Smooth muscle cell (in vitro differentiated cells): ENCODE data around the gene ACHE. TPM values are rescaled to one million over a fixed set of nuclear protein-coding genes. Genes with fewer than 3 reads are reported as not detected.

Source experiments
- DNase-seq: peaks from one replicate; lab custom pipeline; 2025; ENCODE audit not compliant: unreplicated experiment; lab: John Stamatoyannopoulos, UW
- H2AFZ ChIP-seq: fragments of 200-600 bp; sonication (generic); 2 replicates; pipeline ENCODE4 v1.6.0; 2016; ENCODE audit warnings: antibody characterized with exemption, low read depth, mild to moderate bottlenecking
- H3F3A ChIP-seq: fragments of 200-600 bp; sonication (generic); 2 replicates; pipeline ENCODE4 v1.6.0; 2017; ENCODE audit warnings: antibody characterized with exemption, low read depth
- H3K27ac ChIP-seq: fragments of 200-600 bp; sonication (generic); 2 replicates; pipeline ENCODE4 v1.5.1; 2016; ENCODE audit warnings: low read depth, mild to moderate bottlenecking
- H3K27me3 ChIP-seq: fragments of 200-600 bp; sonication (generic); 2 replicates; pipeline ENCODE4 v1.6.1; 2016; ENCODE audit warnings: low read depth, mild to moderate bottlenecking
- H3K36me3 ChIP-seq: fragments of 200-600 bp; sonication (generic); 2 replicates; pipeline ENCODE4 v1.5.1; 2016; ENCODE audit warnings: low read depth
- H3K4me1 ChIP-seq: fragments of 200-600 bp; sonication (generic); 2 replicates; pipeline ENCODE4 v1.5.1; 2016; ENCODE audit warnings: low read depth
- H3K4me2 ChIP-seq: fragments of 200-600 bp; sonication (generic); 2 replicates; pipeline ENCODE4 v1.6.0; 2016; ENCODE audit warnings: mild to moderate bottlenecking
- H3K4me3 ChIP-seq: fragments of 200-600 bp; sonication (generic); 2 replicates; pipeline ENCODE4 v1.5.1; 2016; ENCODE audit warnings: mild to moderate bottlenecking
- H3K79me2 ChIP-seq: fragments of 200-600 bp; sonication (generic); 2 replicates; pipeline ENCODE4 v1.6.0; 2016; ENCODE audit warnings: low read depth, mild to moderate bottlenecking
- H3K9ac ChIP-seq: fragments of 200-600 bp; sonication (generic); 2 replicates; pipeline ENCODE4 v1.6.0; 2016; ENCODE audit warnings: low read depth
- H3K9me3 ChIP-seq: fragments of 200-600 bp; sonication (generic); replicated peaks from 2 replicates; pipeline ENCODE4 v1.5.1; 2016; ENCODE audit warnings: low read depth
- H4K20me1 ChIP-seq: fragments of 200-600 bp; sonication (generic); 2 replicates; pipeline ENCODE4 v1.6.0; 2016; ENCODE audit warnings: low read depth
- WGBS: methylation state at CpG from one replicate; pipeline ENCODE4 v1.1.7; 2016; ENCODE audit warnings: low lambda C conversion rate; 5-methylcytosine and 5-hydroxymethylcytosine counted together
- polyA plus RNA-seq: library from polyadenylated mRNA; unstranded; fragments of >200 nt; fragmentation: Nextera tagmentation; extraction: Ambion mirVana; gene quantifications from 2 replicates; pipeline ENCODE4 v1.2.1, GENCODE V29; 2016
- total RNA-seq: library from RNA; depleted of rRNA; stranded (reverse); fragments of >200 nt; gene quantifications from 2 replicates; pipeline ENCODE4 v1.2.3, GENCODE V29; 2014
- TF ChIP-seq, protein P1 (sequence below): fragments of 200-600 bp; sonication (generic); IDR thresholded peaks from 2 replicates; pipeline ENCODE4 v1.5.1; 2017; ENCODE audit warnings: borderline replicate concordance, mild to moderate bottlenecking, antibody characterized with exemption; ENCODE audit not compliant: insufficient read depth, poor library complexity, severe bottlenecking

Gene ACHE
- total and polyA plus RNA-seq, 2 experiments from 2014 or later, result 2.6 to 3.5 TPM

GRCh38 chr7:100854146-100854895 is 41.4 kb downstream of the ACHE start:
- no peaks in the 10 kb centered on the region for H3K9me3 ChIP-seq
- TF ChIP-seq, protein P1, sequence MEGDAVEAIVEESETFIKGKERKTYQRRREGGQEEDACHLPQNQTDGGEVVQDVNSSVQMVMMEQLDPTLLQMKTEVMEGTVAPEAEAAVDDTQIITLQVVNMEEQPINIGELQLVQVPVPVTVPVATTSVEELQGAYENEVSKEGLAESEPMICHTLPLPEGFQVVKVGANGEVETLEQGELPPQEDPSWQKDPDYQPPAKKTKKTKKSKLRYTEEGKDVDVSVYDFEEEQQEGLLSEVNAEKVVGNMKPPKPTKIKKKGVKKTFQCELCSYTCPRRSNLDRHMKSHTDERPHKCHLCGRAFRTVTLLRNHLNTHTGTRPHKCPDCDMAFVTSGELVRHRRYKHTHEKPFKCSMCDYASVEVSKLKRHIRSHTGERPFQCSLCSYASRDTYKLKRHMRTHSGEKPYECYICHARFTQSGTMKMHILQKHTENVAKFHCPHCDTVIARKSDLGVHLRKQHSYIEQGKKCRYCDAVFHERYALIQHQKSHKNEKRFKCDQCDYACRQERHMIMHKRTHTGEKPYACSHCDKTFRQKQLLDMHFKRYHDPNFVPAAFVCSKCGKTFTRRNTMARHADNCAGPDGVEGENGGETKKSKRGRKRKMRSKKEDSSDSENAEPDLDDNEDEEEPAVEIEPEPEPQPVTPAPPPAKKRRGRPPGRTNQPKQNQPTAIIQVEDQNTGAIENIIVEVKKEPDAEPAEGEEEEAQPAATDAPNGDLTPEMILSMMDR, result no peak
- H3F3A ChIP-seq, result no peaks in the 10 kb centered on the region
- no peaks in the 10 kb centered on the region for H3K36me3 ChIP-seq
- no peak overlapping the region for H3K4me3 ChIP-seq
- H3K27ac ChIP-seq, result no peak overlapping the region
- no peaks in the 10 kb centered on the region for H3K27me3 ChIP-seq
- H4K20me1 ChIP-seq, result no peaks in the 10 kb centered on the region
- peaks cover 7% of the 10 kb centered on the region for H3K79me2 ChIP-seq
- 94% methylated on average over 13 of the region's 14 CpGs for WGBS
- no peak overlapping the region for H3K9ac ChIP-seq
- DNase-seq, result no peak
- no peak overlapping the region for H2AFZ ChIP-seq
- no peak overlapping the region for H3K4me2 ChIP-seq
- H3K4me1 ChIP-seq, result no peaks in the 10 kb centered on the region

GRCh38 chr7:100852048-100852872 is 43.4 kb downstream of the ACHE start, which contains the start of gene SLC12A9:
TSS of gene SLC12A9 (plus strand) at chr7:100852713. CDS start at chr7:100854198, 1,485 bp downstream.
- WGBS, result 1% methylated on average over 64 of the region's 71 CpGs

DNA sequence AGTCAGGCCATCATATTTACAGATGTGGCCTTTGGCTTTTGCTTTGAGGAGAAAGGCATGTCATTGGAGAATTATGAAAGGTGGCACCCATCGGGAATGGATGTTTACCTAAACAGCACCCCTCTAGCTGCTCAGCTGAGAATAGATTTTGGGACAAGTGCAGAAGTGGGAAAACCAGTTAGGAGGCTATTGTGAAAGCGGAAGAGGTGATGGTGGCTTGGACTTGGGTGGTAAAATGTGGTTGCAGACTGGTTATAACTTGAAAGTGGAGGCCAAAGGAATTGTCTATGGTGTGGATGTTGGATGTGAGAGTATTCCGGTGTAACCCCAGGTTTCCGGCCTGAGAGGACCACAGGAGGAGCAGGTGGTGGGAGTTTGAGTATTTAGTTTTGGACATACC is 48.3 kb downstream of the ACHE start:
- no peaks in the 10 kb centered on the region for H3K79me2 ChIP-seq
- no peaks in the 10 kb centered on the region for H3K36me3 ChIP-seq
- H3K27me3 ChIP-seq, result no peaks in the 10 kb centered on the region
- no peak overlapping the region for H2AFZ ChIP-seq
- H3K27ac ChIP-seq, result no peak overlapping the region
- no peaks in the 10 kb centered on the region for H4K20me1 ChIP-seq
- no peak overlapping the region for H3K4me2 ChIP-seq
- TF ChIP-seq, protein P1, result no peak
- H3K9me3 ChIP-seq, result no peaks in the 10 kb centered on the region
- no peak overlapping the region for H3K4me3 ChIP-seq
- no peaks in the 10 kb centered on the region for H3K4me1 ChIP-seq
- H3K9ac ChIP-seq, result no peak overlapping the region
- 92% methylated on average over 4 of the region's 4 CpGs for WGBS
- DNase-seq, result no peak
- no peaks in the 10 kb centered on the region for H3F3A ChIP-seq

More at GRCh38 chr7:100852048-100852872, 43.4 kb downstream of the ACHE start, which contains the start of gene SLC12A9:
- H3K27ac ChIP-seq, result no peak within 1 kb of the TSS
- TF ChIP-seq, protein P1, result peak; percentile 94
- peak within 1 kb of the TSS; percentile 95 for H3K4me2 ChIP-seq
- no peaks in the 10 kb centered on the region for H3K27me3 ChIP-seq
- H3K9ac ChIP-seq, result peak within 1 kb of the TSS; percentile 61
- H3K79me2 ChIP-seq, result peaks cover 7% of the 10 kb centered on the region
- H3K36me3 ChIP-seq, result no peaks in the 10 kb centered on the region
- peak within 1 kb of the TSS; percentile 80 for H2AFZ ChIP-seq
- no peaks in the 10 kb centered on the region for H3F3A ChIP-seq
- H3K9me3 ChIP-seq, result no peaks in the 10 kb centered on the region
- H3K4me3 ChIP-seq, result peak within 1 kb of the TSS; percentile 89
- no peaks in the 10 kb centered on the region for H3K4me1 ChIP-seq
- no peaks in the 10 kb centered on the region for H4K20me1 ChIP-seq
- DNase-seq, result peak; percentile 65
